A549 (cell line): ENCODE results near the gene PDE4D. TPM values are rescaled to one million over a fixed set of nuclear protein-coding genes. Genes with fewer than 3 reads are reported as not detected.

Source experiments
- ATAC-seq, 2 experiments: fragments of 200-7000 bp in 1 of 2; fragments of >200 bp in 1 of 2; cut with Nextera tagmentation in 1 of 2; cut with Tn5 transposase in 1 of 2; 3 replicates each; pipeline versions ENCODE4 v1.8.0 to v1.9.1; 2018 to 2020; ENCODE audit warnings: mild to moderate bottlenecking in 1 of 2, moderate library complexity in 1 of 2
- CTCF ChIA-PET: fragments of 300-600 bp; sonication (Branson Sonifier 250); formaldehyde crosslinking; extraction: SDS; loops from one replicate; lab custom pipeline; 2021; ENCODE audit warnings: antibody characterized with exemption, inconsistent platforms; lab: Yijun Ruan, JAX
- POLR2A ChIA-PET: fragments of 350-600 bp; formaldehyde crosslinking; extraction: SDS; loops from one replicate; lab custom pipeline; 2021; ENCODE audit warnings: antibody characterized with exemption, inconsistent platforms; lab: Yijun Ruan, JAX
- DNase-seq, 2 experiments: peaks; one replicate each; pipeline versions ENCODE4 v3.0.0 to v3.0.0-alpha.2; 2011 to 2016; ENCODE audit warnings: low read depth in 1 of 2, low spot score in 1 of 2
- FAIRE-seq: peaks from 2 replicates; lab custom pipeline; 2011; peaks lifted over from hg19 to GRCh38; lab: Jason Lieb, UNC
- H3K27ac ChIP-seq, 2 experiments: fragments of >200 bp; sonication (Bioruptor Twin); formaldehyde crosslinking; 3 replicates each; pipeline ENCODE4 v1.5.1; 2016 to 2017
- H3K4me1 ChIP-seq: fragments of >200 bp; sonication (Bioruptor Twin); formaldehyde crosslinking; 3 replicates; pipeline ENCODE4 v1.6.1; 2016
- H3K4me2 ChIP-seq: fragments of >200 bp; sonication (Bioruptor Twin); formaldehyde crosslinking; 3 replicates; pipeline ENCODE4 v1.6.1; 2016
- H3K4me3 ChIP-seq: fragments of >200 bp; sonication (Bioruptor Twin); formaldehyde crosslinking; 3 replicates; pipeline ENCODE4 v1.5.1; 2016
- H3K9me3 ChIP-seq: fragments of >200 bp; sonication (Bioruptor Twin); formaldehyde crosslinking; 3 replicates; pipeline ENCODE4 v1.6.1; 2016
- BHLHE40 ChIP-seq: IDR thresholded peaks from 2 replicates; pipeline ENCODE4 v1.6.1; 2012; ENCODE audit warnings: low read depth, low read length, inconsistent platforms
- CEBPB ChIP-seq, 2 experiments: fragments of >200 bp in 1 of 2; sonication (Bioruptor Twin) in 1 of 2; formaldehyde crosslinking in 1 of 2; IDR thresholded peaks; 2 replicates each; pipeline ENCODE4 v1.6.1; 2012 to 2016
- FOSL2 ChIP-seq, 2 experiments: fragments of 450-650 bp in 1 of 2; fragments of >200 bp in 1 of 2; sonication (Bioruptor Twin) in 1 of 2; formaldehyde crosslinking; IDR thresholded peaks; 2 replicates each; pipeline versions ENCODE4 v1.5.0 to v1.6.1; 2016 to 2020; ENCODE audit warnings: mild to moderate bottlenecking in 1 of 2, moderate library complexity in 1 of 2
- GATA3 ChIP-seq: IDR thresholded peaks from 2 replicates; pipeline ENCODE4 v1.6.1; 2012; ENCODE audit warnings: borderline replicate concordance
- HOXA7 ChIP-seq: fragments of 250-450 bp; sonication (Bioruptor Pico); IDR thresholded peaks from 2 replicates; pipeline ENCODE4 v1.5.0; 2020; ENCODE audit warnings: mild to moderate bottlenecking, moderate library complexity
- JUN ChIP-seq, 2 experiments: fragments of >200 bp; sonication (Bioruptor Twin); formaldehyde crosslinking; IDR thresholded peaks; 2 replicates in 1 of 2; 3 replicates in 1 of 2; pipeline ENCODE4 v1.6.1; 2016 to 2017
- JUNB ChIP-seq: fragments of >200 bp; sonication (Bioruptor Twin); formaldehyde crosslinking; IDR thresholded peaks from 2 replicates; pipeline ENCODE4 v1.6.1; 2016
- KDM1A ChIP-seq: fragments of 200-600 bp; sonication (generic); IDR thresholded peaks from 2 replicates; pipeline ENCODE4 v1.6.1; 2016; ENCODE audit warnings: low read depth, mild to moderate bottlenecking
- MAFK ChIP-seq: fragments of 450-650 bp; IDR thresholded peaks from 2 replicates; pipeline ENCODE4 v1.6.1; 2014; ENCODE audit not compliant: partially characterized antibody
- MYC ChIP-seq: IDR thresholded peaks from 2 replicates; pipeline ENCODE4 v1.6.1; 2012; ENCODE audit warnings: mild to moderate bottlenecking, inconsistent platforms, low read length, improper control_type of control experiment, borderline replicate concordance
- NFE2L2 ChIP-seq: fragments of 150-350 bp; conservative IDR thresholded peaks from 2 replicates; pipeline ENCODE4 v1.6.1; 2014; ENCODE audit warnings: low read length
- NPAS2 ChIP-seq: fragments of 250-450 bp; sonication (Bioruptor Pico); IDR thresholded peaks from 2 replicates; pipeline ENCODE4 v1.8.0; 2022; ENCODE audit warnings: mild to moderate bottlenecking, moderate library complexity, borderline replicate concordance
- RARB ChIP-seq: fragments of 250-450 bp; sonication (Bioruptor Pico); IDR thresholded peaks from 2 replicates; pipeline ENCODE4 v1.8.0; 2021; ENCODE audit warnings: mild to moderate bottlenecking, moderate library complexity
- RCOR1 ChIP-seq: fragments of 150-350 bp; IDR thresholded peaks from 2 replicates; pipeline ENCODE4 v1.6.1; 2014; ENCODE audit warnings: antibody characterized with exemption, low read length, low read depth
- RNF2 ChIP-seq: fragments of 200-600 bp; sonication (generic); IDR thresholded peaks from 2 replicates; pipeline ENCODE4 v1.6.1; 2016; ENCODE audit warnings: low read depth, mild to moderate bottlenecking, antibody characterized with exemption, moderate library complexity, borderline replicate concordance
- TFCP2L1 ChIP-seq: fragments of 250-450 bp; sonication (Bioruptor Pico); IDR thresholded peaks from 2 replicates; pipeline ENCODE4 v1.5.0; 2021; ENCODE audit warnings: mild to moderate bottlenecking
- ZFP36 ChIP-seq: fragments of 450-650 bp; IDR thresholded peaks from 2 replicates; pipeline ENCODE4 v1.6.1; 2014; ENCODE audit warnings: borderline replicate concordance; ENCODE audit not compliant: partially characterized antibody
- WGBS: methylation state at CpG from one replicate; pipeline ENCODE4 v1.1.6; 2017; ENCODE audit errors: missing lambda C conversion rate; 5-methylcytosine and 5-hydroxymethylcytosine counted together
- polyA plus RNA-seq, 4 experiments: library from polyadenylated mRNA; depleted of rRNA in 3 of 4; stranded (reverse); fragments of >200 nt; fragmentation: RNase III in 1 of 4; extraction: RNeasy Plus Mini Kit Qiagen cat#74134 plus additional on column Dnase treatment in 1 of 4; gene quantifications; 2 replicates in 3 of 4; 3 replicates in 1 of 4; pipeline ENCODE4 v1.2.3, GENCODE V29; 2011 to 2017
- TF ChIP-seq, protein P1 (sequence below): fragments of >200 bp; sonication (Bioruptor Twin); formaldehyde crosslinking; IDR thresholded peaks from 3 replicates; pipeline ENCODE4 v1.6.1; 2016
- TF ChIP-seq, protein P2 (sequence below): fragments of 150-350 bp; IDR thresholded peaks from 2 replicates; pipeline ENCODE4 v1.6.1; 2014; ENCODE audit warnings: low read depth, mild to moderate bottlenecking, low read length

The PDE4D gene
- polyA plus RNA-seq, 2 of the 4 experiments (the other 2 are of a cell fraction), result 74.0 to 213 TPM

- DNase-seq (no peak), ATAC-seq (peak in 1 of 2 experiments; percentile 25; a peak in 3 of 6 replicates), FAIRE-seq (peak; percentile 85)
- Histone ChIP-seq H3K27ac (peak overlapping the region; percentile 74 to 84), H3K4me1 (peaks cover 49% of the 10 kb centered on the region), H3K4me2 (peak overlapping the region; percentile 79), H3K9me3 (0 out of 3 replicates have a peak, but pooled peaks cover 10% of the 10 kb centered on the region), H3K4me3 (peak overlapping the region; percentile 17)
- 3% methylated on average over 6 of the region's 6 CpGs for WGBS
- POLR2A ChIA-PET, result interaction anchor here (1.2 kb wide), 1 partner anchor 49 kb away, joined by 3 read pairs; no protein-coding TSS in a partner anchor
- no peak for TF ChIP-seq NFE2L2
- TF ChIP-seq NPAS2 (CRISPR knock-in tag), result no peak
- peak in 1 of 2 experiments; percentile 21; a peak in 1 of 5 replicates for TF ChIP-seq JUN (IDR thresholded peaks at IDR 0.05)
- TF ChIP-seq MYC, result no peak
- TF ChIP-seq, protein P1, sequence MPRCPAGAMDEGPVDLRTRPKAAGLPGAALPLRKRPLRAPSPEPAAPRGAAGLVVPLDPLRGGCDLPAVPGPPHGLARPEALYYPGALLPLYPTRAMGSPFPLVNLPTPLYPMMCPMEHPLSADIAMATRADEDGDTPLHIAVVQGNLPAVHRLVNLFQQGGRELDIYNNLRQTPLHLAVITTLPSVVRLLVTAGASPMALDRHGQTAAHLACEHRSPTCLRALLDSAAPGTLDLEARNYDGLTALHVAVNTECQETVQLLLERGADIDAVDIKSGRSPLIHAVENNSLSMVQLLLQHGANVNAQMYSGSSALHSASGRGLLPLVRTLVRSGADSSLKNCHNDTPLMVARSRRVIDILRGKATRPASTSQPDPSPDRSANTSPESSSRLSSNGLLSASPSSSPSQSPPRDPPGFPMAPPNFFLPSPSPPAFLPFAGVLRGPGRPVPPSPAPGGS, result no peak
- TF ChIP-seq FOSL2 (IDR thresholded peaks at IDR 0.05), result no peak
- TF ChIP-seq FOSL2 (CRISPR knock-in tag; IDR thresholded peaks at IDR 0.05), result no peak
- no peak for TF ChIP-seq RARB (CRISPR knock-in tag)
- TF ChIP-seq ZFP36, result no peak
- TF ChIP-seq RCOR1, result no peak
- TF ChIP-seq HOXA7, result 0 out of 2 replicates have a peak, but pooled peaks have one; percentile 14
- no peak for TF ChIP-seq KDM1A
- TF ChIP-seq TFCP2L1 (CRISPR knock-in tag), result no peak
- CTCF ChIA-PET, result interaction anchor here (0.7 to 1.0 kb wide), 3 partner anchors 17 to 230 kb away, joined by 3 to 4 read pairs (median 3); no protein-coding TSS in a partner anchor
Measured at GRCh38 chr5:59597690-59598546, 295.6 kb downstream of the PDE4D start.

GRCh38 chr5:59596586-59597350, 296.8 kb downstream of the PDE4D start:
- 18% methylated on average over 2 of the region's 2 CpGs for WGBS
- ATAC-seq (peak; percentile 25 to 40; a peak in 3 of 6 replicates), FAIRE-seq (peak; percentile 79), DNase-seq (no peak)
- POLR2A ChIA-PET, result interaction anchor here (0.5 to 1.2 kb wide), 4 partner anchors 9 to 1740 kb away, joined by 3 read pairs; no protein-coding TSS in a partner anchor
- H3K9me3 ChIP-seq, result 0 out of 3 replicates have a peak, but pooled peaks cover 10% of the 10 kb centered on the region
- H3K4me2 ChIP-seq, result peak overlapping the region; percentile 79
- H3K4me3 ChIP-seq, result no peak overlapping the region; the same call in 1 of the 3 replicates
- CTCF ChIA-PET, result interaction anchor here (0.7 to 1.0 kb wide), 2 partner anchors 18 to 229 kb away, joined by 3 read pairs; no protein-coding TSS in a partner anchor
- H3K4me1 ChIP-seq, result peaks cover 57% of the 10 kb centered on the region
- TF ChIP-seq CEBPB (IDR thresholded peaks at IDR 0.05), result peak in 1 of 2 experiments; percentile 72; a peak in 2 of 4 replicates
- TF ChIP-seq BHLHE40, result no peak
- TF ChIP-seq FOSL2 (IDR thresholded peaks at IDR 0.05), result peak; percentile 60; the same call in 1 of the 2 replicates
- peak; percentile 98 for TF ChIP-seq FOSL2 (CRISPR knock-in tag; IDR thresholded peaks at IDR 0.05)
- peak; percentile 100 for TF ChIP-seq MAFK
- TF ChIP-seq KDM1A, result no peak
- TF ChIP-seq GATA3, result no peak
- TF ChIP-seq NFE2L2, result peak; percentile 86
- peak; percentile 55 for TF ChIP-seq JUNB
- TF ChIP-seq RNF2, result no peak
- TF ChIP-seq, protein P2, sequence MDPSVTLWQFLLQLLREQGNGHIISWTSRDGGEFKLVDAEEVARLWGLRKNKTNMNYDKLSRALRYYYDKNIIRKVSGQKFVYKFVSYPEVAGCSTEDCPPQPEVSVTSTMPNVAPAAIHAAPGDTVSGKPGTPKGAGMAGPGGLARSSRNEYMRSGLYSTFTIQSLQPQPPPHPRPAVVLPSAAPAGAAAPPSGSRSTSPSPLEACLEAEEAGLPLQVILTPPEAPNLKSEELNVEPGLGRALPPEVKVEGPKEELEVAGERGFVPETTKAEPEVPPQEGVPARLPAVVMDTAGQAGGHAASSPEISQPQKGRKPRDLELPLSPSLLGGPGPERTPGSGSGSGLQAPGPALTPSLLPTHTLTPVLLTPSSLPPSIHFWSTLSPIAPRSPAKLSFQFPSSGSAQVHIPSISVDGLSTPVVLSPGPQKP, result no peak
- peak overlapping the region; percentile 74 to 88 for H3K27ac ChIP-seq
